Measurements from ENCODE around the gene HEXD.

GRCh38 chr17:82389379-82389778, 28.8 kb upstream of the HEXD start:
- TF ChIP-seq CTCF (IDR thresholded peaks at IDR 0.05; ENCODE audit: low read length) (no peak), EZH2phosphoT487 (IDR thresholded peaks at IDR 0.05; ENCODE audit: low read length) (no peak)
